Mesenchymal stem cell (in vitro differentiated cells and primary cell): Measurements from ENCODE around the gene KCTD19.

Source experiments
- DNase-seq: peaks from one replicate; pipeline ENCODE4 v3.0.0-alpha.2; 2013
- H2AFZ ChIP-seq: one replicate; pipeline ENCODE4 v1.6.1; 2013; ENCODE audit warnings: low read depth, mild to moderate bottlenecking, control low read depth, inconsistent platforms, low read length, moderate library complexity
- H2AK5ac ChIP-seq: 2 replicates; pipeline ENCODE4 v1.6.1; 2013; ENCODE audit warnings: low read length, moderate library complexity, mild to moderate bottlenecking, inconsistent platforms; ENCODE audit not compliant: severe bottlenecking
- H2BK120ac ChIP-seq: one replicate; pipeline ENCODE4 v1.6.1; 2013; ENCODE audit warnings: low read depth, mild to moderate bottlenecking, inconsistent platforms, low read length, moderate library complexity
- H2BK12ac ChIP-seq, 2 experiments: one replicate each; pipeline ENCODE4 v1.6.1; 2013; ENCODE audit warnings: inconsistent platforms in 2 of 2, low read length in 2 of 2, mild to moderate bottlenecking in 2 of 2, moderate library complexity in 2 of 2, control low read depth in 1 of 2
- H2BK15ac ChIP-seq: one replicate; pipeline ENCODE4 v1.6.1; 2013; ENCODE audit warnings: mild to moderate bottlenecking, low read depth, inconsistent platforms; ENCODE audit not compliant: poor library complexity, severe bottlenecking
- H2BK5ac ChIP-seq: 2 replicates; pipeline ENCODE4 v1.6.1; 2013; ENCODE audit warnings: low read depth, mild to moderate bottlenecking, low read length, control low read depth, inconsistent platforms; ENCODE audit not compliant: poor library complexity, severe bottlenecking
- H3K14ac ChIP-seq, 2 experiments: one replicate each; pipeline ENCODE4 v1.6.1; 2013; ENCODE audit warnings: inconsistent platforms in 2 of 2, low read length in 2 of 2, control low read depth in 1 of 2, mild to moderate bottlenecking in 1 of 2, moderate library complexity in 1 of 2
- H3K18ac ChIP-seq, 2 experiments: one replicate each; pipeline ENCODE4 v1.6.1; 2013; ENCODE audit warnings: inconsistent platforms in 2 of 2, low read length in 2 of 2, control low read depth in 1 of 2, low read depth in 1 of 2, mild to moderate bottlenecking in 1 of 2
- H3K23ac ChIP-seq, 2 experiments: one replicate each; pipeline ENCODE4 v1.6.1; 2013; ENCODE audit warnings: inconsistent platforms in 2 of 2, low read length in 2 of 2, mild to moderate bottlenecking in 2 of 2, moderate library complexity in 2 of 2, control low read depth in 1 of 2
- H3K27ac ChIP-seq: 2 replicates; pipeline ENCODE4 v1.5.1; 2013; ENCODE audit warnings: mild to moderate bottlenecking, moderate library complexity, low read length, control low read depth, inconsistent platforms; ENCODE audit not compliant: poor library complexity, severe bottlenecking
- H3K27me3 ChIP-seq, 2 experiments: 2 replicates each; pipeline versions ENCODE4 v1.6.1 to v1.7.0; 2013; ENCODE audit warnings: low read length in 2 of 2, mild to moderate bottlenecking in 2 of 2, moderate library complexity in 2 of 2, control low read depth in 1 of 2, inconsistent platforms in 1 of 2; ENCODE audit not compliant: control insufficient read depth in 1 of 2, insufficient read depth in 1 of 2
- H3K36me3 ChIP-seq, 2 experiments: 2 replicates each; pipeline versions ENCODE4 v1.6.1 to v1.7.0; 2013; ENCODE audit warnings: low read length in 2 of 2, control low read depth in 1 of 2, inconsistent platforms in 1 of 2, low read depth in 1 of 2, mild to moderate bottlenecking in 1 of 2; ENCODE audit not compliant: insufficient read depth in 2 of 2, control insufficient read depth in 1 of 2
- H3K4ac ChIP-seq, 2 experiments: one replicate each; pipeline ENCODE4 v1.6.1; 2013; ENCODE audit warnings: inconsistent platforms in 2 of 2, low read length in 2 of 2, mild to moderate bottlenecking in 2 of 2, moderate library complexity in 2 of 2, control low read depth in 1 of 2, low read depth in 1 of 2
- H3K4me1 ChIP-seq: 2 replicates; pipeline ENCODE4 v1.6.1; 2013; ENCODE audit warnings: low read depth, low read length, control low read depth; ENCODE audit not compliant: control insufficient read depth, insufficient read depth
- H3K4me2 ChIP-seq: 2 replicates; pipeline ENCODE4 v1.6.1; 2013; ENCODE audit warnings: low read length, mild to moderate bottlenecking, inconsistent platforms; ENCODE audit not compliant: poor library complexity, severe bottlenecking
- H3K4me3 ChIP-seq, 2 experiments: 2 replicates each; pipeline versions ENCODE4 v1.5.1 to v1.7.0; 2013; ENCODE audit warnings: low read length in 2 of 2, mild to moderate bottlenecking in 2 of 2, control low read depth in 1 of 2, low read depth in 1 of 2; ENCODE audit not compliant: insufficient read depth in 1 of 2
- H3K79me1 ChIP-seq: replicated peaks from 2 replicates; pipeline ENCODE4 v1.6.1; 2013; ENCODE audit warnings: mild to moderate bottlenecking, control low read depth, low read length, inconsistent platforms; ENCODE audit not compliant: poor library complexity, severe bottlenecking
- H3K9ac ChIP-seq: 2 replicates; pipeline ENCODE4 v1.7.0; 2013; ENCODE audit warnings: mild to moderate bottlenecking, low read length, moderate library complexity
- H3K9me3 ChIP-seq: 2 replicates; pipeline ENCODE4 v1.7.0; 2013; ENCODE audit warnings: mild to moderate bottlenecking, low read length; ENCODE audit not compliant: control insufficient read depth
- H4K8ac ChIP-seq: one replicate; pipeline ENCODE4 v1.6.1; 2013; ENCODE audit warnings: inconsistent platforms, mild to moderate bottlenecking, low read length, moderate library complexity
- H4K91ac ChIP-seq: one replicate; pipeline ENCODE4 v1.6.1; 2013; ENCODE audit warnings: mild to moderate bottlenecking, low read length, inconsistent platforms
- WGBS: methylation state at CpG from one replicate; pipeline ENCODE4 v1.1.7; 2013; ENCODE audit warnings: mixed read lengths; 5-methylcytosine and 5-hydroxymethylcytosine counted together

Gene KCTD19

DNA sequence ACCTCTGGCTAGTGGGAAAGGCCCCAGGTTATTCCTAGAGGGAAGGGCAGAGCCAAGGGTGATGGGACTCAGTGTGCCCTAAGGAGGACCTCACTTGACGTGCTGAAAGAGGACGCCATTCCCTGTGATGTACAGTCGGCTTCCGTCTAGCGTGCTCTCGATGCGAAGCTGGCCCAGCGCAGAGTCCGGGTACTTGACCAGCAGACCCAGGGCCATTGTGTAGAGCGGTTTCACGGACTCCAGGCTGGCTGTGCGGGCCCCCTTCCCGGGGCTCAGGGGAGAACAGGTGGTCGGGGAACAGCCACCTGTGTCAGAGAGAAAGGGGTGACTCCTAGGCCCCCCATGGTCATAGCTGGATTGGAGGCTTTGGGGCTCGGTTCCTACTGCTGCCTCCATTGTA is 27.3 kb downstream of the KCTD19 start:
- Histone ChIP-seq H2AK5ac (no peak overlapping the region), H4K91ac (no peak overlapping the region), H3K9me3 (no peaks in the 10 kb centered on the region), H3K27me3 (peaks cover 0 to 32% of the 10 kb centered on the region in 2 experiments), H3K79me1 (no peaks in the 10 kb centered on the region), H2BK15ac (no peak overlapping the region), H3K4ac (no peak overlapping the region), H3K18ac (no peak overlapping the region), H3K4me3 (no peak overlapping the region), H3K36me3 (no peaks in the 10 kb centered on the region), H2BK120ac (no peak overlapping the region), H3K9ac (no peak overlapping the region), H3K14ac (no peak overlapping the region), H4K8ac (no peak overlapping the region), H3K27ac (no peak overlapping the region), H2AFZ (no peak overlapping the region), H3K23ac (no peak overlapping the region), H3K4me2 (no peak overlapping the region), H3K4me1 (peaks cover 4% of the 10 kb centered on the region), H2BK12ac (no peak overlapping the region), H2BK5ac (no peak overlapping the region)
- DNase-seq = no peak
- 94% methylated on average over 15 of the region's 15 CpGs for WGBS

DNA sequence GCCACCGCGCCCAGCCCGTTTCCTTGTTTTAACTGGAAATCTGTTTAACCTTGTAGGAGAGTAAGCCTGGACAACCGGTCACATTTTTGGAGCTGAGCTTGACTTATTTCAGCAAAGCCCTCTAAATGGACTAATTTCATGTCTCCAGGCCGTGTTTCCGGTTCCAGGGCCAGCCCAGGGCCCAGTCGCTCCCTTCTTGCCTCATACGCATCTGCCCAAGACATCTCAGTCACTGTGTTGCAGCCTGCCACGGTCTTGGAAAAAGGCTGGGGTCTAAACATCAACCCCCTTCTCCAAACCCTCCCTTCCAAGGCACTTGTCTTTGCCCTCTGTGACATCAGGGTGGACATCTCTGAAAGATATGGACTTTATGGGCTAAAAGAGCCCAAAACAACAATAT is 28.3 kb downstream of the KCTD19 start:
- WGBS = 97% methylated on average over 8 of the region's 9 CpGs
- H2AFZ ChIP-seq = no peak overlapping the region
- H3K4me2 ChIP-seq = no peak overlapping the region

DNA sequence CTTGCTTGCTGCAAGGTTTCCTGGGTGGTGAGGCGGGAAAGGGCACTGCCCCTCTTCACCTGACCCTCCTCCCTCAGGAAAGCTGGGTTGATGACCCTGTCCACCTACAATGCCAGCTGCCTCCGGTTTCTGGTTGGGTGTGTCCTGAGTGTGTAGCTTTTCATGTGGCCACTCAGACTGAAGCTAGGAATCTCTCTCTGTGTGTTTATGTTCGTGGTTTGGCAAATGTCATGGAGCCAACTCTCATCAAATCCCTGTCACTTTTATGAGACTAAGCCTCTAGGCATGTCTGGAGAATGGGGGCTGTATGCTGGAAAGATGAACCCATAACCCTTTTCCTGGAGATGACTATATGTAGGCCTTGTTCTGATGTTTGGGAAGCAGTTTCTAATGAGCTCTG is 30.1 kb downstream of the KCTD19 start:
- H3K23ac ChIP-seq = no peak overlapping the region
- peak; percentile 80 for DNase-seq
- H4K91ac ChIP-seq = peak overlapping the region; percentile 56
- H3K9ac ChIP-seq = no peak overlapping the region
- H3K4me2 ChIP-seq = no peak overlapping the region
- no peak overlapping the region for H2AK5ac ChIP-seq
- H2BK5ac ChIP-seq = no peak overlapping the region
- H3K4ac ChIP-seq = no peak overlapping the region
- 0% methylated on average over 1 of the region's 3 CpGs for WGBS
- no peak overlapping the region for H2AFZ ChIP-seq
- H3K9me3 ChIP-seq = no peaks in the 10 kb centered on the region
- no peak overlapping the region for H3K27ac ChIP-seq
- H2BK12ac ChIP-seq = peak overlapping the region in 1 of 2 experiments; percentile 69
- H2BK120ac ChIP-seq = no peak overlapping the region
- H3K79me1 ChIP-seq = no peaks in the 10 kb centered on the region
- H3K36me3 ChIP-seq = peaks cover 0 to 11% of the 10 kb centered on the region in 2 experiments
- peaks cover 0 to 53% of the 10 kb centered on the region in 2 experiments for H3K27me3 ChIP-seq
- H2BK15ac ChIP-seq = no peak overlapping the region
- H3K14ac ChIP-seq = no peak overlapping the region
- no peak overlapping the region for H3K4me3 ChIP-seq
- H3K18ac ChIP-seq = no peak overlapping the region
- H3K4me1 ChIP-seq = peaks cover 2% of the 10 kb centered on the region
- peak overlapping the region; percentile 5 for H4K8ac ChIP-seq

More for the DNA sequence above, 28.3 kb downstream of the KCTD19 start:
- Histone ChIP-seq H4K8ac (no peak overlapping the region), H3K79me1 (no peaks in the 10 kb centered on the region), H3K18ac (peak overlapping the region in 1 of 2 experiments; percentile 55), H2BK5ac (no peak overlapping the region), H2BK120ac (no peak overlapping the region), H2BK15ac (no peak overlapping the region), H3K23ac (no peak overlapping the region), H3K36me3 (no peaks in the 10 kb centered on the region), H4K91ac (no peak overlapping the region), H2BK12ac (peak overlapping the region in 1 of 2 experiments; percentile 37), H2AK5ac (no peak overlapping the region), H3K27ac (no peak overlapping the region), H3K4me1 (peaks cover 4% of the 10 kb centered on the region), H3K9me3 (no peaks in the 10 kb centered on the region), H3K4ac (no peak overlapping the region), H3K4me3 (no peak overlapping the region), H3K27me3 (peaks cover 0 to 42% of the 10 kb centered on the region in 2 experiments), H3K14ac (no peak overlapping the region), H3K9ac (no peak overlapping the region)
- no peak for DNase-seq

DNA sequence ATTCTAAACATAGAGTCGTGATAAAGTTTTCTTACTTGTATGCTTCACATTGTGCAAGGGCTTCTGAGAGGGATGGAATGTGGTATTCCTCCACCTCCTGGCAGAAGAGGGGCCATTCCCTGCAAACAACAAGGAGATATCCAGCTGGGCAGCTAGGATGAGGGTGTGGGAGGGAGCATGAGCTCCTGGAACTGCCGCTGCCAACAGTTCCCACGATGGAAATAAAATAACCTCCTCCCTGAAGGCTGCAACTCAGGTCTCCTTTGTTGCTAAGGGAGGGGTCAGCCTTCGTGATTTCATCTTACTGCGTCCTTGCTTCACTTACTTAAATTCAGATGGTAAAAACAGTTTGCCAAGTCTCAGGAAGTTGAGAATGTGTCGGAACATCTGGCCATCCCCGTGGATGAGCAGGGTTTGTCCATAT is 31.6 kb downstream of the KCTD19 start:
- Histone ChIP-seq H2BK15ac (no peak overlapping the region), H3K27me3 (peaks cover 0 to 48% of the 10 kb centered on the region in 2 experiments), H3K9ac (no peak overlapping the region), H2BK5ac (no peak overlapping the region), H4K91ac (no peak overlapping the region), H4K8ac (no peak overlapping the region), H3K4me2 (no peak overlapping the region), H3K36me3 (peaks cover 0 to 23% of the 10 kb centered on the region in 2 experiments), H2AFZ (no peak overlapping the region), H2AK5ac (no peak overlapping the region), H2BK120ac (no peak overlapping the region), H3K79me1 (no peaks in the 10 kb centered on the region), H3K4ac (no peak overlapping the region), H3K4me3 (no peak overlapping the region), H3K23ac (no peak overlapping the region), H3K9me3 (no peaks in the 10 kb centered on the region), H3K4me1 (peaks cover 2% of the 10 kb centered on the region), H3K18ac (peak overlapping the region in 1 of 2 experiments; percentile 37), H3K14ac (no peak overlapping the region), H3K27ac (no peak overlapping the region), H2BK12ac (peak overlapping the region in 1 of 2 experiments; percentile 2)
- DNase-seq = peak; percentile 37
- 82% methylated on average over 7 of the region's 7 CpGs for WGBS
